Activated CD4-positive, alpha-beta T cell treated with anti-CD3 and anti-CD28 coated beads for 48 hours (primary cell): ENCODE data around the gene SERAC1.

Source experiments
- DNase-seq: peaks from one replicate; pipeline ENCODE4 v3.0.0-alpha.2; 2020

Gene SERAC1

GRCh38 chr6:158076548-158076947 lies 91.5 kb downstream of the SERAC1 start:
- DNase-seq: no peak

DNA sequence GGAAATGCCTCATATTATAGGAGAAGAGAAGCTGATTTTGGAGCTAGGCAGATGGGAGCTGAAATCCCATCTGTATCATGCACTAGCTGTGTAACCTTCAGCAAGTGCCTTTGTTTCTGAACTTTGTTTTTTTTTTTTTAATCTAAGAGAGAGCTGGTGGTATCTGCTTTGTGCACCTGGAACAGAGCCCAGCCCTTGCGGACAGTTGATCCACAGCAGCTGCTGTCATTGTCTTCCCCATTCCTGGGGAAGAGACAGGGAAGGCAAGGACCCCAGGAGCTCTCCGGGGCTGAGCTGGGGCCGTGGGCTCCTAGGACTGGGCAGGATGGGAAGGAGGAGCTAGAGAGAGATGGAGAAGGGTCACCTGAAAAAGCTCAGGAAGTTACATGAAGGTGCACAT lies 94.3 kb downstream of the SERAC1 start:
- no peak for DNase-seq

DNA sequence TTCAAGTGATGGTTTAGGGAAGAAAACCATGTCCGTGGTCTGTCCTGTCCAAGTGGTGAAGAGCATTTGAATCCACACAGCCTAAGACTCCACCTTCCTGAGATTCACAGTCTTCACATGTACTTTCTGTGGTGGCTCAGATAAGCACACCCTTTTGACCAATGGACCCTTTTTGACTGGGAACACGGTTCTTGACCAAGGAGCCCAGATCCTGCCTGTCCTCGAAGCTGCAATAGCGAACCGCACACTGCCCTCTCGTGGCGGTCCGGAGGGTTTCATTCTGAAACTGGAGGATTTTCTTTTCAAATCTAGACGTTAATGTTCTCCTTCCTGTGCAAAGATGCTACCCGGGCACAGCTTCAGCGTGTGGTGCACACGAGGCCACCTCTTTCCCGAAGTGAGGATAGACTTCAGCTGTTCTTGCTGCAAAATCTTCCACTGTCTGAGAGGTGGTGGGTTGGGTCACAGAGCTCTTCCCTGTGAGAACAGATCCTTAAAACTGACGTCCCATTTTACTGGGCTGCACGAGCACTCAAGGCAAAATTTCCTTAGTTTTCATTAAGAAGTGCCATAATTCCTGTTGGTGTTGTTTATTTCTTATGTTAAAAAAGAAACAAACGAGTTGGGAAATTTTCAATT lies 95.9 kb downstream of the SERAC1 start:
- peak; percentile 80 for DNase-seq

DNA sequence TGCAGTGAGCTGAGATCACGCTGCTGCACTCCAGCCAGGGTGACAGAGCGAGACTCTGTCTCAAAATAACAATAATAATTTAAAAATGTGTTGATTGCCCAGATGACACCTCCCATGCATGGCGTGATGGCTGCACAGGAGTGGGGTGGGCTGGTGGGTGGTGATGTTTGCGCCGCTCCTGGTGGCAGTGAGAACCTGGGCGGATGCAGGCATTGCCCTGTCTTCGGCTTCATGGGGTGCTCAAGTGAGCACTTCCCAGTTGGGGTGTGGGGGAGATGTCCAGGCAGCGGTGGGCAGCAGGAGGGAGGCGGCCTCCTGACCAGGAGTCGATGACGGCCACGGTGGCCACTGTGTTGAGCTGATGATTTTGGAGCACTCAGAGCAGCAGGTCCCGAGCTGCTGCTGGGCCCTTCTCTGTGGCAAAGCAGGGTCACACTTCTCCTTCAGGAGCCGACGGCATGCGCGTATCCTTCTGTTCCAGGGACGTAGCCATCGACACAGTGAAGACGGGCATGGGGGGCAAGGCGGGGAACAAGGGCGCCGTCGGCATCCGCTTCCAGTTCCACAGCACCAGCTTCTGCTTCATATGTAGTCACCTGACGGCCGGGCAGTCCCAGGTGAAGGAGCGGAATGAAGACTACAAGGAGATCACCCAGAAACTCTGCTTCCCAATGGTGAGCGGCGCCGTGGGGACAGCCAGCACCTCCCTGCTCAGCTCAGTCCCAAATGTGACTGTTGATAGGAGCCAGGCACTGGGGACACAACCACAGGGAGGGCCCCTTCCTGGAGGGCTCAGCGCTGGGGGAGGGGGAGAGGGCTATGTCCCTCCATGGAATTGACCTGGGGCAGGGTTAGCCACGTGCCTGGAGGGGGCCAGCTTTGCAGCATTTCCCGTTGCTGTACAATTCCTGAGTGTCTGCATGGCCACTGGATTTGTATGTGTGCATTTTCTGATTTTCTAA lies 96.7 kb downstream of the SERAC1 start:
- no peak for DNase-seq

DNA sequence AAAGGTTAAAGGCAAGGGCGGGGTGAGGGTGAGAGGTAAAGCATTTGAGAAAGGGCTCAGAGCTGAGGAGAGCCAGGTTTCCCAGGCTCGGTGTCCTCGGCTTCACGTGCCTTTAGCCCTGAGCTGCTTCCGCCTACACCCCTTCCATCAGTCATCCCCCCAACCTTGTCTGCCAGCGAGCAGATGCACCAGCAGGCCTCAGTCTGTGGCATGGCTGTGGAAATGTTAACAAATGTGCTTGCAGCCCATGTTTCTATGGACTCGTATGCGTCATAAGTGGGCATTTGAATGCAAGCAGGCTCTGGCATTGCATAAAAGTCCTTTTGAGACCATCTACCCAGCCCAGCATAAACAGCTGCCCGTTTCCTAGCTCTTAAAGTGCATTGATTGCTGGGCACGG lies 97.5 kb downstream of the SERAC1 start:
- DNase-seq: no peak

- DNase-seq: no peak
These were observed 98.3 kb downstream of the SERAC1 start for GRCh38 chr6:158069800-158070195.

DNA sequence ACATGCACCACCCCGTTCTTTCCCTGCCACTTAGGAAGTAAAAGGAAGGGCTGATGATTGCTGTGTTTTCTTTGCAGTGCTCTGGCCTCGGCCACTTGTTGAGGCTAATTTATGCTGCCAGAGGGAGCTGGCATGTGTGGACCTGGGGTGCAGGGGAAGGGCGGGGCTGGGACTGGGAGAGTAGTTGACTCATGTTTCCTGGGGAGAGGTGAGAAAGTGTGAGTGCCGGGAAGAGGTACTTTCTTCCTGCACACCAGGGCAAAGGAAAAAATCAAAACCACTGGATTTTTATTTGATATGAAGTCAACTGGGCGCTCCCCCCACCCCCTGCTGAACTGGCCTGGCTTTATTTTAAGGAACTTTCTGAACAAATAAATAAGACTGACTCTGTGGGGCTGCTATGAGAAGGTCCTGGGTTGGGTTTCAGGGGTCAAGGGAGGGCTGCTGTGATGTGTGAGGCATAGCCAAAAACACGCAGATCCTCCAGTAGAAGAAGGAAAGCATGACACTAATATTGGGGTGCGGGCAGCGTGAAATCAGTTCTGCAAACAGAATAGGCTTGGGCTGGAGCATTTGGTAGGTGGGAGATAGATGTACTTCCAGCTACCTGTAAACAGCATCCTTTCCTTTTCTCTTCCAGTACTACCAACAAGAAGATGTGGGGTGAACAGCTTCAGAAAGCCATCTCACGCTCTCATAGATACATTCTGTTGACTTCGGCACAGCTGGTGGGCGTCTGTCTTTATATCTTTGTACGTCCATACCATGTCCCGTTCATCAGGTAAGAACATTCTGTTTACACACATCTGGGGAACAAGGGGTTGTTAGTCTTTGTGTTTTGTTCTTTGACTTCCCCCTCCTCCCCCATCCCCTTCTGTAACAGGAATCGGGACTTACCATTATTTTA lies 98.9 kb downstream of the SERAC1 start:
- peak; percentile 20 for DNase-seq

- DNase-seq: no peak
These were observed 99.7 kb downstream of the SERAC1 start for GRCh38 chr6:158068156-158068892.

DNA sequence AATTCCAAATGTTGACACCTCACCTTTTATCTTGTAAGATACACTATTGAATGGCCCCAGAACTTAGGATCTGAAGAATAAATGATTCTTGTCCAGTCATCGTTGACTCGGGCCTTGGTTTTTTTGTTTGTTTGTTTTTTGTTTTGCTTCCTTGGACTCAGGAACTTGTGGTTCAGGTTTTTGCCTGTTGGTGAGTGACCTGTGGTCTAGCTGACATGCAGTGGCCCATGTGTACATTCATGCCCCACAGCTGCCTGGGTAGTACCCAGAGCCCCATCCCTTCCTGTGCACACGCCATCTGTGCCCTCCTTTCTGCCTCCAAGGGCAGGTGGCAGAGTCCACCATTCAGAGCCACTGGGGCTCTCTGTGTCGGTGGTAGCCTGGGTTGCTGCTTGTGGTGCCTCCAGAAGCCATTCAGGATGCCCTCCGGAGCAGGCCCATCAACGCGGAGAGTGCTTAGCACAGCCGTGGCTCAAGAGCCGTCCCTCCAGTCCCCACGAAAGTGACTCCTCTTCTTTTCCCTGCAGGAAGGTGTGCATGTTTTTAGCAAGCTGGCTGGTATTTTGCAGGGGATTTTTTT lies 100.5 kb downstream of the SERAC1 start:
- no peak for DNase-seq

GRCh38 chr6:158066136-158066781 lies 101.8 kb downstream of the SERAC1 start:
- DNase-seq: no peak

- DNase-seq: no peak
These were observed 103.3 kb downstream of the SERAC1 start for GRCh38 chr6:158064725-158065251.

DNA sequence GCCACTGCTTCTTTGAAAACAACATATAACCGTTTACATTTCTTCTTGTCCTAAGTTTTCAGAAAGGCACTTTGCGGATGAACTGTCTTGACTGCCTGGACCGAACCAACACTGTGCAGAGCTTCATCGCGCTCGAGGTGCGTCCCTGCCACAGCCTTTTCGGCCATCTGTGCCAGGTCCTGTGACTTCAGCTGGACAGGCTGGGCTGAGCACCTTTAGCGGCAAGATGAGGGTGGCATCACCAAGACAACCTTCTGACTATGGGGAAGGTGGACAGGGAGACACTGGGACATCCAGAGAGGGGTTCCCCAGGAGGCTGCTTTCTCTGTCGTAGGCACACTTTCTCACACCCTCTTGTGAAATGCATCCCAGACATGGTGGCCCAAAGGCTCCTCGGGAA lies 104.3 kb downstream of the SERAC1 start:
- no peak for DNase-seq

DNA sequence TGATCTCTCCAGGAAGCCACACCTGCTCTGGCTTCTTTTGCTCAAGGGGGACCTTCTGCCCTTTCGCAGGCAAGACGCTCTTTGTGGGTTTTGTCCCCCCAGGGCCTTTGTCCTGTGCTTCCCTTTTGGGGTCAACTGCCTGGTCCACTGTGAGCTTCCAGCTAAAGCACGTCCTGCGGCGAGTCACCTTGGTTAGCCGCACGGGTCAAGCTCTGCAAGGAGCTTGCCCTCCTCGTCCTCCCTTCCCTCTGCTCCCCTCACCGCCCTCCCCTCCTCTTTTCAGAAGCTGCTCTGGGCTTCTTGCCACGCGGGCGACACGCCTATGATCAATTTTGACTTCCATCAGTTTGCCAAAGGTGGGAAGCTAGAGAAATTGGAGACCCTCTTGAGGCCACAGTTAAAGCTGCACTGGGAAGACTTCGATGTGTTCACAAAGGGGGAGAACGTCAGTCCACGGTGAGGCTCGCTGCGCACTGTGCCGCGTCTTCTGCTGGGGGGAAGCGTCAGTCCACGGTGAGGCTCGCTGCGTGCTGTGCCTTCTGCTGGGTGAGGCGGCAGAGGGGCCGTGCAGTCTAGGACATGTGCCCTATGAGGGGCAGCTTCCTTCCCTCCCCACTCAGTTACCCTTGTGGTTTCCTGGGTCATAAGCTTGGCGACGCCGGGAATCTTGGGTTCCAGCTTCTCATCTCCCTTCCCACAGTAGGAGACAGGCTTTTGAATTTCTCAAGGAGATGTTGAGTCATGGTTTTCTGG lies 106.2 kb downstream of the SERAC1 start:
- no peak for DNase-seq

GRCh38 chr6:158061361-158061708 lies 106.7 kb downstream of the SERAC1 start:
- DNase-seq: no peak

- no peak for DNase-seq
These were observed 107.4 kb downstream of the SERAC1 start for GRCh38 chr6:158060455-158061360.
